GM12878 (cell line): ENCODE measurements around the gene DNAH1. TPM values are rescaled to one million over a fixed set of nuclear protein-coding genes. Genes with fewer than 3 reads are reported as not detected.

Experiments used
- ATF2 ChIP-seq: IDR thresholded peaks from 2 replicates; pipeline ENCODE4 v1.6.1; 2012; ENCODE audit warnings: low read length, inconsistent platforms
- CEBPB ChIP-seq, 2 experiments: fragments of 150-350 bp in 1 of 2; IDR thresholded peaks; 2 replicates each; pipeline ENCODE4 v1.6.1; 2012 to 2014; ENCODE audit warnings: low read depth in 2 of 2, low read length in 2 of 2, borderline replicate concordance in 1 of 2, inconsistent platforms in 1 of 2
- CEBPZ ChIP-seq: fragments of 150-350 bp; IDR thresholded peaks from 2 replicates; pipeline ENCODE4 v1.6.1; 2016; ENCODE audit warnings: low read depth, low read length
- EZH2 ChIP-seq: IDR thresholded peaks from 2 replicates; pipeline ENCODE4 v1.6.1; 2012; ENCODE audit warnings: low read depth, mild to moderate bottlenecking, control low read depth, inconsistent platforms, low read length, borderline replicate concordance; ENCODE audit not compliant: control insufficient read depth
- IKZF1 ChIP-seq: fragments of 450-650 bp; conservative IDR thresholded peaks from 2 replicates; pipeline ENCODE4 v1.6.1; 2017; ENCODE audit warnings: antibody characterized with exemption, mild to moderate bottlenecking
- IRF3 ChIP-seq: fragments of 450-650 bp; IDR thresholded peaks from 2 replicates; pipeline ENCODE4 v1.6.1; 2014; ENCODE audit warnings: mild to moderate bottlenecking
- JUND ChIP-seq: IDR thresholded peaks from 2 replicates; pipeline ENCODE4 v1.6.1; 2012; ENCODE audit warnings: low read depth, mild to moderate bottlenecking, low read length, improper control_type of control experiment, moderate library complexity
- MYB ChIP-seq: fragments of 150-350 bp; IDR thresholded peaks from 2 replicates; pipeline ENCODE4 v1.6.1; 2014; ENCODE audit warnings: mild to moderate bottlenecking, low read depth, low read length, borderline replicate concordance
- SKIL ChIP-seq: fragments of 450-650 bp; IDR thresholded peaks from 2 replicates; pipeline ENCODE4 v1.6.1; 2017; ENCODE audit warnings: mild to moderate bottlenecking, low read depth, inconsistent platforms; ENCODE audit not compliant: poor library complexity, severe bottlenecking
- SMAD5 ChIP-seq: IDR thresholded peaks from 2 replicates; pipeline ENCODE4 v1.6.1; 2016; ENCODE audit warnings: antibody characterized with exemption, low read depth
- SREBF2 ChIP-seq: IDR thresholded peaks from 2 replicates; pipeline ENCODE4 v1.6.1; 2012; ENCODE audit warnings: mild to moderate bottlenecking, low read length
- SUZ12 ChIP-seq: fragments of 200-600 bp; sonication (generic); IDR thresholded peaks from one replicate; pipeline ENCODE4 v1.6.1; 2018; ENCODE audit warnings: antibody characterized with exemption, mild to moderate bottlenecking; ENCODE audit not compliant: unreplicated experiment
- TARDBP ChIP-seq: IDR thresholded peaks from 2 replicates; pipeline ENCODE4 v1.6.1; 2016; ENCODE audit warnings: borderline replicate concordance
- YY1 ChIP-seq: IDR thresholded peaks from 2 replicates; pipeline ENCODE4 v1.6.1; 2011; ENCODE audit warnings: low read depth, mild to moderate bottlenecking, low read length
- ZBED1 ChIP-seq: IDR thresholded peaks from 2 replicates; pipeline ENCODE4 v1.6.1; 2016; ENCODE audit warnings: borderline replicate concordance
- ZNF384 ChIP-seq: IDR thresholded peaks from 2 replicates; pipeline ENCODE4 v1.6.1; 2012; ENCODE audit warnings: low read depth, mild to moderate bottlenecking, low read length, improper control_type of control experiment, borderline replicate concordance
- polyA plus RNA-seq, 11 experiments: library from polyadenylated mRNA; depleted of rRNA in 4 of 11; unstranded in 6 of 11; stranded (reverse) in 5 of 11; fragments of >200 nt; fragmentation: Nextera tagmentation in 4 of 11; fragmentation: Illumina TruSeq in 1 of 11; extraction: Ambion mirVana in 4 of 11; extraction: Trizol in 1 of 11; gene quantifications; 1 replicate in 1 of 11; 2 replicates in 10 of 11; pipeline versions ENCODE4 v1.2.1 to v1.2.3, GENCODE V29; 2011 to 2016; ENCODE audit warnings: inconsistent platforms in 2 of 11, missing spikeins in 2 of 11, low read depth in 1 of 11
- total RNA-seq, 4 experiments: library from RNA; depleted of rRNA in 3 of 4; stranded (reverse); fragments of >200 nt in 3 of 4; fragmentation: Illumina TruSeq in 1 of 4; extraction: Trizol in 1 of 4; gene quantifications; 2 replicates each; pipeline versions ENCODE4 v1.2.1 to v1.2.3, GENCODE V29; 2013 to 2021
- TF ChIP-seq, protein P1 (sequence below), 3 experiments: IDR thresholded peaks in 2 of 3; conservative IDR thresholded peaks in 1 of 3; 2 replicates each; pipeline ENCODE4 v1.5.1; 2011; ENCODE audit warnings: low read depth in 3 of 3, low read length in 3 of 3, mild to moderate bottlenecking in 3 of 3, control low read depth in 2 of 3, moderate library complexity in 2 of 3, inconsistent platforms in 1 of 3, mixed read lengths in 1 of 3; ENCODE audit not compliant: control insufficient read depth in 2 of 3, insufficient read depth in 1 of 3; ENCODE audit errors: extremely low read depth in 1 of 3

The DNAH1 gene
- total and polyA plus RNA-seq, 10 of the 15 experiments (the other 5 are each of a cell fraction or from before 2014, with no cell fraction given): 0.31 to 5.8 (median 2.7) TPM

DNA sequence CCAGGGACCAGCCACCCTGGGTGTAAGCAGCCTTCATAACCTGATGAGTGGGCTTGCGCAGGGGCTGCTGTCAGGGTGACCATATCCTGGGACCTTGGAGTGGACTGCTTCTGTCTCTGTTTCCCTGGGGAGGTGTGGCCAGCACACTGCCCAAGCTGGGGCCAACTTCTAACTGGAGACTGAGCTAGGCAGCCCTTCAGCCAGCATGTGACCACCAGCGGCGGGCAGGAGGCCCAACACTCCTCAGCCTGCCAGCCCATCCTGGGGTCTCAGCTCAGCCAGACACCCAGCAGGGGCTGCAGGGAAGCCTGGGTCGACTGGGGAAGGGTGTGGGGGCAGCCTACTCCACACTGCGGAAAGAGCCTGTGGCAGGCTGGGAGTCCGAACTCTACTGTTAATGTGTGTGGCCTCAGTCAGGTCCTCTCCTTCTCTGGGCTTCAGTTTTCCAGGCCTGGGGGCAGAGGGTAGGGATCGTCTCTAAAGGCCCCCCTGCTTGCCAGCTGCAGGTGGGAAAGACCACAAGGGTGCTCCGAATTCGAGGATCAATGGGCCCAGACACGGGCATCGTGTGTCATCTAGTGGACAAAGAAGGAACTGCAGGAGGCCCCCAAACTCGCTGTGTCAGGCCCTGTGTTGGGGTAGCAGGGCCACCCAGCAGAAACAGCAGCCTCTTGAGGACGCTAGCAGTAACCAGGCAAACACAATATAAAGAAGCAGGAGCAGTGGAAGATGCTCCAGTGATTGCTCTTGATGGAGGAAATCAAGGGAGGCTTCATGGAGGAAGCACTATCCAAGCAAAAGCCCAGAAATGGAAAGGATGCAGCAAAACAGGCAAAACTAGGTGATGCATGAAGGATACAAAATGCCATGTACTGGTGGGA lies 130.8 kb downstream of the DNAH1 start (continued):
- no peak for TF ChIP-seq JUND
- TF ChIP-seq, protein P1, sequence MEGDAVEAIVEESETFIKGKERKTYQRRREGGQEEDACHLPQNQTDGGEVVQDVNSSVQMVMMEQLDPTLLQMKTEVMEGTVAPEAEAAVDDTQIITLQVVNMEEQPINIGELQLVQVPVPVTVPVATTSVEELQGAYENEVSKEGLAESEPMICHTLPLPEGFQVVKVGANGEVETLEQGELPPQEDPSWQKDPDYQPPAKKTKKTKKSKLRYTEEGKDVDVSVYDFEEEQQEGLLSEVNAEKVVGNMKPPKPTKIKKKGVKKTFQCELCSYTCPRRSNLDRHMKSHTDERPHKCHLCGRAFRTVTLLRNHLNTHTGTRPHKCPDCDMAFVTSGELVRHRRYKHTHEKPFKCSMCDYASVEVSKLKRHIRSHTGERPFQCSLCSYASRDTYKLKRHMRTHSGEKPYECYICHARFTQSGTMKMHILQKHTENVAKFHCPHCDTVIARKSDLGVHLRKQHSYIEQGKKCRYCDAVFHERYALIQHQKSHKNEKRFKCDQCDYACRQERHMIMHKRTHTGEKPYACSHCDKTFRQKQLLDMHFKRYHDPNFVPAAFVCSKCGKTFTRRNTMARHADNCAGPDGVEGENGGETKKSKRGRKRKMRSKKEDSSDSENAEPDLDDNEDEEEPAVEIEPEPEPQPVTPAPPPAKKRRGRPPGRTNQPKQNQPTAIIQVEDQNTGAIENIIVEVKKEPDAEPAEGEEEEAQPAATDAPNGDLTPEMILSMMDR (IDR thresholded peaks at IDR 0.05 in 2 of 3, conservative IDR thresholded peaks at IDR 0.05 in 1 of 3; ENCODE audit: control insufficient read depth in 2 of 3, extremely low read depth in 1 of 3, insufficient read depth in 1 of 3, low read depth in 3 of 3, low read length in 3 of 3): peak; percentile 97 to 100 (median 100); a peak in 5 of 6 replicates
- TF ChIP-seq MYB: no peak
- no peak for TF ChIP-seq ATF2
- no peak for TF ChIP-seq SMAD5
- no peak for TF ChIP-seq CEBPB (IDR thresholded peaks at IDR 0.05; ENCODE audit: borderline replicate concordance in 1 of 2, low read depth in 2 of 2, low read length in 2 of 2)
- no peak for TF ChIP-seq SREBF2
- 0 out of 2 replicates have a peak, but pooled peaks have one; percentile 34 for TF ChIP-seq IKZF1
- peak; percentile 68 for TF ChIP-seq YY1
- no peak for TF ChIP-seq ZNF384
- TF ChIP-seq SKIL: no peak
- no peak for TF ChIP-seq EZH2
- TF ChIP-seq ZBED1: no peak
- TF ChIP-seq IRF3: 0 out of 2 replicates have a peak, but pooled peaks have one; percentile 26
- TF ChIP-seq SUZ12: no peak
- TF ChIP-seq TARDBP: peak; percentile 52; the same call in 1 of the 2 replicates
- no peak for TF ChIP-seq CEBPZ
